ENCODE data around the gene RAB17.
"Not testable (repeated sequence)": the region's sequence is repeated elsewhere in the genome, so short reads cannot be mapped to it uniquely, and the experiment has no call there.

Gene RAB17

DNA sequence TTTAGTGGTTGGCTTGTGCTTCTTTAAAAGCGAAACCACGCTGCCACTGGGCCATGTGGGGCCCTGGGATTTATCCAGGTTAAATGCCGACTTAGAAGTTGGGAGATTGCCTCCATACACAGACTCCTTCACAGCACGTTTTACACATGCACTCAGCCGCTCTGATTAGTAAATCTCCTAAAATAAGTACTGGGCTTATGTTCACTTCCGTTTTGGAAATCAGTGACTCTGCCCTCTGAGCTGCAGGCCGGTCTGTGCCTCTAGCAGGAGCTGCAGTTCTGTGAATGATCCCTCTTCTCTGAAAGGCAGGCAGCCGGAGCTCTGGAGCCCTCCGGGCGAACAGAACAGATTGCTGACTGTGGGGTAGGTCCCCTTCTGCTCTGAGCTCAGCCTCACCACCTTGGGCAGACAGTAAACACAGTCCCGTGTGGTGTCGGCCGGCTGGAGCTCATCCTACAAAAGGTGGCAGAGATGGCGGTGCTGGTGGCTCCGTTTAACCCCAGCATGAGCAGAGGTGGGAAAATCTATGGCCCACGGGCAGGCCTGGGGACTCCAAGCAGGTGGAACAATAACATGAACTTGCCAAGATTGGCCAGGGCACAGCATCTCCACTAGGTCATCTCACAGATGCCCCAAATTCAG, 9.8 kb upstream of the RAB17 start:
- DNase-seq (ENCODE audit: low read depth in 2 of 3, low spot score in 2 of 3): no peak

- no peak for DNase-seq (ENCODE audit: low read depth in 2 of 3, low spot score in 2 of 3)
Observed at GRCh38 chr2:237599465-237600110, 9.1 kb upstream of the RAB17 start.

DNA sequence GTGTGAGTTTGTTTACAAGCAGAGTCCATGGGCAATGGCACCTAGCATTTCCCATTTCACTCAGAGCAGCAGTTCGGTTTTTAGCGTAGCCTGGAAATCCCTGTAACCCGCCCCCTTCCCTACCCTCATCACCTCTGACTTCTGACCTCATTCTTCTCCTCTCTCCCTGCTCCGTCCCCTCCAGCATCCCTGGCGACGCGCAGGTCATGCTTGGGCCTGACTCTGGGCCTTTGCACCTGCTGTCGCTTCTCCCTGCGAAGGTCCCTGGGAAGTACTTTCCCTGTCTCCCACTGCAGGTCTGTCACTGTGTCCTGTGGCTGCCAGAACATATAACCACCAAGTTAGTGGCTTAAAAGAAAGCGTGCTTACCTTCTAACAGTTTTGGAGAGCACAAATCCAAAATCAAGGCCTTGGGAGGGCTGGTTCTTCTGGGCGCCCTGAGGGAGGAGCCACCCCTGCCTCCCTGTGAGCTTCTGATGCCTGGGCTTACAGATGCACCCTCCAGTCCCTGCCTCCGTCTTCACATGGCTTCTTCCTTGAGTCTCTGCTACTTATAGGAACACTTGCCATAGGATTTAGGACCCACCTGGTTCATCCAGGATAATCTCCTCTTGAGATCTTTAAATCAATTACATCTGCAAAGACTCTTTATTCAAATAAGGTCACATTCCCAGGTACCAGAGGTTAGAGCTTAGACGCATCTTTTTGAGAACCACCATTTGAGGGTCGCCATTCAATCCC, 8.1 kb upstream of the RAB17 start:
- DNase-seq (ENCODE audit: low read depth in 2 of 3, low spot score in 2 of 3): no peak

- DNase-seq (ENCODE audit: low read depth in 2 of 3, low spot score in 2 of 3): no peak
Observed at GRCh38 chr2:237597196-237598145, 6.9 kb upstream of the RAB17 start.

DNA sequence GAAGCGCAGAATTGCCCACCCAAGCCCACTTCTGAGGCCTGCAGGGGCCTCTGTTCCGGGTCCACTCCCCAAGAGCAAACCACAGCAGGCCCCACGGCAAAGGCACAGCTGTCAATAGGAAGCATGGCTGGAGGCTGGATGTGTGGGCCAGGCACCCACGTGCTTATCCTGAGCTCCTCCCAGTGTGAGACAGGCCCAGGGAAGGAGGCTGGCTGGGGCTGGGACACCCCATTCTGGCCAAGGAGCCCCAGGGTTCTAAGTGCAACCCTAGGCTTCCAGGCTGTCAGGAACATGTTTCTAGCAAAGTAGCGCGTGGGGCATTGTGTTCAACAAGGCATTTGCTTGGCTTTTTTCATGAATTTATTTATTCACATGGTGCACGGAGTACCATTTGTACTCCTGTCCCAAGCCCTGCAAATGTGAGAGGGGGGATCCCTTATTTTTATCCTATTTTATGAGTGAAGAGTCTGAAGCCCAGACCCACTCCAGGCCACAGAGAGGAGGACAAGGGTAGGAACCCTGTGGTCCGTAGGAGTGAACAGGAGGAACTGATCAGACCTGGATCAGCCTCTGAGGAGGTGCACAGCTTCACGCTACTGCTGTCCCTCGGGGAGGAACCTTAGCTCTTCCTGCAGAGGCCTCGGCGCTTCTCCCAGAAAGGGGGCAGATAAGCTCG, 6.1 kb upstream of the RAB17 start:
- DNase-seq (ENCODE audit: low read depth in 2 of 3, low spot score in 2 of 3): no peak

GRCh38 chr2:237595829-237596519, 5.4 kb upstream of the RAB17 start:
- not testable (repeated sequence) for DNase-seq (ENCODE audit: low read depth in 2 of 3, low spot score in 2 of 3)

- DNase-seq (ENCODE audit: low read depth in 2 of 3, low spot score in 2 of 3): no peak
Observed at GRCh38 chr2:237594514-237594871, 4.0 kb upstream of the RAB17 start.

DNA sequence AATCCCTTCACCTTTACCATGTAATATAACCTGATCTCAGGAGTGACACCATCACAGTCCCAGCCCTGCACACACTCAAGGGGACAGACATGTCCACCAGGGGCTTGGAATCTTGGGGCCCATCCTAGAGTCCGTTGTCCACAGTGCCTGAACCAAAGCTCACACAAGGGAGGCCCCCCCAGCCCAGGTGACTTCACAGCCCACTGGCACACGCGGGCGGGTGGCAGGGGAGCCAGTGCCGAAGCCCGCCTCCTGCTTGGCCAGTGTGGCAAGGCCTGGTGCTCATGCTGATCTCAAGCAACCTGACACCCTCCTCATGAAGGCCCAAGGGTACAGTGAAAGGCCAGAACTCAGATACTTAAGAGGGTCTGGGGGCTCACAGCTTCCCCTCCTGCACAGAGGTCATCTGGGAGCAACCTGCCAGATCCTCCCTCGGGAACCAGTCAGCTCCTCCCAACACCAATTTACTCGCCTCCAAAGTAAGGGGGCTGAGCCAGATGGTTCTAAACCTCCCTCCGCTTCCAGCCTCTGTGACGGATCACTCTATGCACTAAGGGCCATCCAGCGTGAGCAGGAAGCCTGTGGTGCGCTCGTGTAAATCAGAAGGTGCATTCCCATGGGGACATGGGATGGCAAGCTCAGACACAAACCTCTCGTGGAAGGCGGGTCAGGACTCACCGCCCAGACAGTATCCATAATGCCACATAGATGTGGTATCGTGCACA, 3.2 kb upstream of the RAB17 start:
- no peak for DNase-seq (ENCODE audit: low read depth in 2 of 3, low spot score in 2 of 3)

GRCh38 chr2:237593036-237593435, 2.5 kb upstream of the RAB17 start:
- no peak for DNase-seq (ENCODE audit: low read depth in 2 of 3, low spot score in 2 of 3)

DNA sequence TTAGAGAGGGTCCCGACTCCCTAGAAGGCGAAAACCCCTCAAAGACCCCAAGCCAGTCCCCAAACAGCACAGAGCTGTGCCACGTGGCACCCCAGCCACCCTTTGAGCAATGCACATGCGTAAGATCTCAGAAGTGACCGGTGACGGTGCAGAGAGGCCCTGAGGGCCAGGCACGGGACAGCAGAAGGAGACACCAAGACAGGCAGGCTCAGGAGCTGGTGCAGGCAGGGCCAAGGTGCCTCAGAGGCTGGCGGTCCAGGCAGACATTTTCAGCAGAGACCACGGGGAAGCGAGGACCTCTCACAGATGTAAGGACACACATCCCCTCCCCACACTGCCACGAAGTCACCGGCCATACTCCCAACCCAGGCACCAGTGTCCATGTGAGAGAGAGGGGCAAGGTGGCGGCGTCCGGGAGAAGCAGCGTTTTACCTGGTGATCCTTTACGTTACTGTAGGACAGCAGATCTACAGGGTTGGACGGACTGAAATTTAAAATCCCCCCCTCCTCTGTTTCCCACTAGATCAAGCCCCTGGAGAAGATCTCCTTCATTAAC, 2.0 kb upstream of the RAB17 start:
- no peak for DNase-seq (ENCODE audit: low read depth in 2 of 3, low spot score in 2 of 3)

- no peak for DNase-seq (ENCODE audit: low read depth in 2 of 3, low spot score in 2 of 3)
Observed at GRCh38 chr2:237591141-237591881, 777 bp upstream of the RAB17 start.

- no peak for DNase-seq (ENCODE audit: low read depth in 2 of 3, low spot score in 2 of 3)
Observed at GRCh38 chr2:237588044-237588696, 2.4 kb downstream of the RAB17 start.

DNA sequence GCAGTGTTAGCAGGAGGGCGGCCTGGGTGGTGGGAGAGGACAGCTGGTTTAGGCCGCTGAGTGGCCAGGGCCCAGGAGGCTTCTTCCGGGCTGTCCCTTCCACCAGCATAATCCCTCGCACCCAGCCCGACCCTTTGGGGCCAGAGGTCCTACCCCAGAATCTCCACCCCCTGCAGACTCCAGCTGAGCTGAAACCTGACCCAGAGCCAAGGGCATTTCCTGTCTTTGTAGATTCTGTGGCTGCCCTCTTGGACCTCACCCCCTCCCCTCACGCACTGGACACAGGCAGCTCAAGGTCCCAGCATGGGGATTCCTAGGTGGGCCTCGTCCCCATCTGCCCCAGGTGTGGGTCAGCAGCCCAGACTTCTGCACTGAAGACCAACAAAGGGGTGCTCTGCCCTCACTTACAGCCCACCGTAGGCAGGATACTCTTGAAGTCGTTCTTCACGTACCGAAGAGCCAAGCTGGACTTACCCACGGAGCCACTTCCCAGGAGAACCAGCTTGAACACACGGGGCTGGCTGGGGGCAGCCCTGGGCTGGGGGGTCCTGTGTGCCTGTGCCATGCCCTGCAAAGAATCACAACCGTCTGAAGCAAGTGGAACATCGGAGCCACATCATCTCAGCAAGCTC, 4.8 kb downstream of the RAB17 start:
- no peak for DNase-seq (ENCODE audit: low read depth in 2 of 3, low spot score in 2 of 3)

GRCh38 chr2:237583385-237584295, 6.9 kb downstream of the RAB17 start:
- DNase-seq (ENCODE audit: low read depth in 2 of 3, low spot score in 2 of 3): no peak

DNA sequence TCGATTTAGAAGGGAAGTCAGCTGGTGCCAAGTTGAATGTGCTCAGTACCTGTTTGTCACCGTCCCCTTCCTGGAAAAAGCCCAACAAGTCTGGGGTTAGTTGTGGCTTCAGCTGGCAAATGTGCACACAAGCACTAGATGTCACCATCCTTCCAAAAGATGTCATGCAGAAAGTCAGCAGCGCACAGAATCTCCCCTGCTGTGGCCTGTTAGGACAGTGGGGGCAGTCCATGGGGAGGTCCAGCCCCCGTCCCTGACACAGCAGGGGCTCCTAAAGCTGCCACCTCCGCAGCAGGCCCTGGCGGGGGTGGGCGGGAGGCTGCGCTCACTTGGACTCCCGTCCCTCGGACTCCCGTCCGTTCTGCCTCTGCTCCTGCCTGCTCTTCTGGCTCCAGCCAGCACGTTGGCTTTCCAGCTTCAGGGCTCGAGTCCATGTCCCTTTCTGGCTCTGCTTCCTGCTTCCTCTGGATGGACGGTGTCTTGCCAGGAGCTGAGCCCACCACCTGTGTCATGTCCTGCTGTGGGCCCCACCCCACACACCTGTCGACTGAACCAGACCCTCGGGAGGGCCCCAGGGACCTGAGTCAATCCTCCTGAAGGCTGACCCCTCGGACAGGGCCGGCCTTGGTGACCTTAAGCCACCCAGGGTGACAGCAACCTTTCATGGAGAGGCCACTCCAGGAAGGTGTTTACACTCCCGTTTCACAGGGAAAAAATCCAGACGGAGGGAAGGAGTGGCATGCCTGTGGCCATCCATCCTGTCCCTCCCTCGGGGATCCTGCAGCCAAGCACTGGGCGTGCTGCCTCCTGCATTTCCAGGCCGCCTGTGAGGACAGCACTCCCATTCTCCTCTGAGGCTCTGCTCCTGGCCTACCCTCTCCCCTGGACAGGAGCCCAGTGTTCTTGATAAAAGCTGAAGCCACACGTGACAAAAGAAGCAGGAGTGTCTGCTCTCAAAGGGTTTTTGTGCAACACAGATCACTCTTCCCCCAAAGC, 8.5 kb downstream of the RAB17 start:
- DNase-seq (ENCODE audit: low read depth in 2 of 3, low spot score in 2 of 3): peak in 2 of 3 experiments; percentile 23 to 36

Measured in activated CD8-positive, alpha-beta memory T cell treated with anti-CD3 and anti-CD28 coated beads for 48 hours (primary cell).